ENCODE results near the gene SGCD.

GRCh38 chr5:156434471-156434870 is 107.5 kb downstream of the SGCD start:
- TF ChIP-seq POLR2A (IDR thresholded peaks at IDR 0.05) (no peak), CTCF (IDR thresholded peaks at IDR 0.05) (no peak)
